Measurements from ENCODE around the gene C5orf46. TPM values are rescaled to one million over a fixed set of nuclear protein-coding genes. Genes with fewer than 3 reads are reported as not detected.
"Not testable (repeated sequence)": the region's sequence is repeated elsewhere in the genome, so short reads cannot be mapped to it uniquely, and the experiment has no call there.

C5orf46 gene
- 0.43 and 4.8 TPM in 2 replicates for total RNA-seq

DNA sequence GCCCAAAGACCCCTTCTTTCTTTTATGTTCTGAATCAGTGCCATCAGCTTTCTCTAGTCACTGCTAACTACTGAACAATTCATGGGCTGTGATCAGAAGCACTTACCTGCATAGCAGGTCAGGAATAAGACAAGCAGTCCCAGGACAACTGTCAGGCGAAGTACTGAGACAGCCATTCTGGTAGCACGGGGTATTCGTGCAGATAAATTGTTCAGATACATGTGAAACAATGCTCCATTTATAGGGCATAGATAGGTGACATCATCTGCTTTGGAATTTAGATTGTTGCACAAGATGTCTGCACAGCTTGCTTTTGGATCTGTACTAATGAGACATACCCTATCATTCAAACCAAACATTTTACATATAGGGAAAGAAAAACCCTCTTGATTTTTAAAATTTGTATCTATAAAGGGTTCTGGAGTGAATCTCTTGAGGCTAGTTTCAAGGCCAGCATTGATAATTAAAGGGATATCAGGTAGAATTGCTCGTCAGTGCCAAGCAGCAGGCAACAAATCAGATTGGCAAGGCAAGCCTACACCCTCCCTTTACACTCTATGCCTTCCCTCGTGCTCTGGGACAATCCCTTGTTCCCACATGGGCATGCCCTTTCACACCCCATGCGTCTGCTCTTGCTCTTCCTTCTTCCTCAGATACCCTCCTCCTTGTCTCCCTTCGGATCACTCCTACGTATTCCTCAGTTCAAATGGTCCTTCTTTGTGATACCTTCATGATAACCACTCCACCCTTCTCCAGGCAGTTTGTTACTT, at the start of gene C5orf46:
C5orf46 (minus strand) TSS at position 213 of the 770 bp plus-strand sequence; CDS start at position 176, 37 bp downstream.
- peak; percentile 13 for DNase-seq (ENCODE audit: low read depth)
- TF ChIP-seq, protein P1, sequence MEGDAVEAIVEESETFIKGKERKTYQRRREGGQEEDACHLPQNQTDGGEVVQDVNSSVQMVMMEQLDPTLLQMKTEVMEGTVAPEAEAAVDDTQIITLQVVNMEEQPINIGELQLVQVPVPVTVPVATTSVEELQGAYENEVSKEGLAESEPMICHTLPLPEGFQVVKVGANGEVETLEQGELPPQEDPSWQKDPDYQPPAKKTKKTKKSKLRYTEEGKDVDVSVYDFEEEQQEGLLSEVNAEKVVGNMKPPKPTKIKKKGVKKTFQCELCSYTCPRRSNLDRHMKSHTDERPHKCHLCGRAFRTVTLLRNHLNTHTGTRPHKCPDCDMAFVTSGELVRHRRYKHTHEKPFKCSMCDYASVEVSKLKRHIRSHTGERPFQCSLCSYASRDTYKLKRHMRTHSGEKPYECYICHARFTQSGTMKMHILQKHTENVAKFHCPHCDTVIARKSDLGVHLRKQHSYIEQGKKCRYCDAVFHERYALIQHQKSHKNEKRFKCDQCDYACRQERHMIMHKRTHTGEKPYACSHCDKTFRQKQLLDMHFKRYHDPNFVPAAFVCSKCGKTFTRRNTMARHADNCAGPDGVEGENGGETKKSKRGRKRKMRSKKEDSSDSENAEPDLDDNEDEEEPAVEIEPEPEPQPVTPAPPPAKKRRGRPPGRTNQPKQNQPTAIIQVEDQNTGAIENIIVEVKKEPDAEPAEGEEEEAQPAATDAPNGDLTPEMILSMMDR (IDR thresholded peaks at IDR 0.05; ENCODE audit: insufficient read depth, low read depth, low read length) = no peak
- no peak within 1 kb of the TSS for H3K4me3 ChIP-seq (ENCODE audit: low read depth, low read length)

GRCh38 chr5:147954971-147955370, 48.6 kb upstream of the C5orf46 start:
- TF ChIP-seq, protein P1 (IDR thresholded peaks at IDR 0.05; ENCODE audit: insufficient read depth, low read depth, low read length) = no peak
- no peak overlapping the region for H3K4me3 ChIP-seq (ENCODE audit: low read depth, low read length)
- DNase-seq (ENCODE audit: low read depth) = no peak

- no peak overlapping the region for H3K4me3 ChIP-seq (ENCODE audit: low read depth, low read length)
- peak; percentile 50 for DNase-seq (ENCODE audit: low read depth)
- TF ChIP-seq, protein P1 (IDR thresholded peaks at IDR 0.05; ENCODE audit: insufficient read depth, low read depth, low read length) = peak; percentile 66
Measured at GRCh38 chr5:147949711-147950573, 43.6 kb upstream of the C5orf46 start.

DNA sequence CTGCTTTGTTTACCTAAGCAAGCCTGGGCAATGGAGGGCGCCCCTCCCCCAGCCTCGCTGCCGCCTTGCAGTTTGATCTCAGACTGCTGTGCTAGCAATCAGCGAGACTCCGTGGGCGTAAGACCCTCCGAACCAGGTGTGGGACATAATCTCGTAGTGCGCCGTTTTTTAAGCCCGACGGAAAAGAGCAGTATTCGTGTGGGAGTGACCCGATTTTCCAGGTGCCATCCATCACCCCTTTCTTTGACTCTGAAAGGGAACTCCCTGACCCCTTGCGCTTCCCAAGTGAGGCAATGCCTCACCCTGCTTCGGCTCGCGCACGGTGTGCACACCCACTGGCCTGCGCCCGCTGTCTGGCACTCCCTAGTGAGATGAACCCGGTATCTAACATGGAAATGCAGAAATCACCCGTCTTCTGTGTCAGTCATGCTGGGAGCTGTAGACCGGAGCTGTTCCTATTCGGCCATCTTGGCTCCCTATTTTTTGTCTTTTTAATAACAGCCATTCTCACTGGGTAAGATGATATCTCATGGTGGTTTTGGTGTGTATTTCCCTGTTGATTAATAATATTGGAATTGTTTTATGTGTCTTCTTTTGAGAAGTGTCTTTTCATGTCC, 40.4 kb upstream of the C5orf46 start:
- peak overlapping the region; percentile 45 for H3K4me3 ChIP-seq (ENCODE audit: low read depth, low read length)
- DNase-seq (ENCODE audit: low read depth) = not testable (repeated sequence)

DNA sequence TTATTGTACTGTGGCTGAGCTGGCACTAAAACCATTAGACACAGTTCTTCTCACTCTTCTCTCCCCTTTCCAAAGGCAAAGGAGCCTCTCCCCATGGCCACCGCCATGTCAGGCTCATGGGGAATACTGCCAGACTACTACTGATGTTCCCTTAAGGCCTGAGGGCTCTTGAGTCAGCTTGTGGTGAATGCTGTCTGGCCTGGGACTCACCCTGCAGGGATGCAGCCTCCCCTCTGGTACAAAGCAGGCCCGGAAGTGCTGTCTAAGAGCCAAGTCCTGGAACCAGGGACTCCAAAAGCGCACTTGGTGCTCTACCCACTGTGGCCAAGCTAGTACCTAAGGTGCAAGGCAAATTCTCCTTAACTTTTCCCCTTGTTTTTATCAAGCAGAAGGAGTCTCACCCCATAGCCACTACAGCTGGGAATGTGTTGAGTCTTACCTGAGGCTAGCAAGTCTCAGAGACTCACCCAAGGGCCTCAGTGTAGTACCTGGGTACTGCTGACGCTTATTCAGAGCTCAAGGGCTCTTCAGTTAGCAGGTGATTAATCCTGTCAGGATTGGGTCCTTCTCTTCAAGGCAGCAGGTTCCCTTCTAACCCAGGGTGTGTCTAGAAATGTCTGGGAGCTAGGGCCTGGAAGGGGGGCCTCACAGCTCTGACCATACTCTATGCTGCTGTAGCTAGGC, 33.2 kb upstream of the C5orf46 start:
- DNase-seq (ENCODE audit: low read depth) = no peak
- TF ChIP-seq, protein P1 (IDR thresholded peaks at IDR 0.05; ENCODE audit: insufficient read depth, low read depth, low read length) = no peak

DNA sequence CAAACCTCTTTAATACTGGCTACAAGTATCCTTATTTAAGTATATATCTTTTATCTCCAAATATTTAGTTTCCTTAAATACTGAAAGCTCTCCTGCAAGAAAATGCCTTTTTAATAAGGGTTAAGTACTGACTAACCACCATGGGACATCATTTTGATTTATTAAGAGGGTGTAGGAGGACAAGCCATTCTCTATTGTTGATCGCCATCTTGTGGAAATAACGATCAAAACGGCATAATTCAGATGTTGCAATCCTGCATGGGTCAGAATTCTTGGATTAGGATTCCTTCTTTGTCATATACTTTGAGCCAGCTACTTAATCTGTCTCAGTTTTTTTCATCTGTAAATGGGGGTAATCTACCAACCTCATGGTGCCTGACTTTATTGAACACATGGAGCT, 28.7 kb upstream of the C5orf46 start:
- no peak overlapping the region for H3K4me3 ChIP-seq (ENCODE audit: low read depth, low read length)
- TF ChIP-seq, protein P1 (IDR thresholded peaks at IDR 0.05; ENCODE audit: insufficient read depth, low read depth, low read length) = peak; percentile 31
- peak; percentile 52 for DNase-seq (ENCODE audit: low read depth)

More for the DNA sequence above, 33.2 kb upstream of the C5orf46 start:
- H3K4me3 ChIP-seq (ENCODE audit: low read depth, low read length) = no peak overlapping the region

Data from fibroblast of villous mesenchyme (primary cell).